H9 (cell line): Measurements from ENCODE around the gene DMD. TPM values are rescaled to one million over a fixed set of nuclear protein-coding genes. Genes with fewer than 3 reads are reported as not detected.

Experiments
- DNase-seq: peaks from one replicate; pipeline ENCODE4 v3.0.0-alpha.2; 2017
- H2AFZ ChIP-seq: one replicate; pipeline ENCODE4 v1.6.1; 2013; ENCODE audit warnings: mild to moderate bottlenecking, low read length, control low read depth, moderate library complexity
- H2AK5ac ChIP-seq: 2 replicates; pipeline ENCODE4 v1.6.1; 2013; ENCODE audit warnings: low read length, control low read depth, mixed read lengths; ENCODE audit not compliant: insufficient read length
- H2BK120ac ChIP-seq: one replicate; pipeline ENCODE4 v1.6.1; 2013; ENCODE audit warnings: low read depth, mild to moderate bottlenecking, low read length, control low read depth, inconsistent platforms; ENCODE audit not compliant: poor library complexity, severe bottlenecking
- H2BK12ac ChIP-seq: 2 replicates; pipeline ENCODE4 v1.6.1; 2013; ENCODE audit warnings: low read length, control low read depth, mixed read lengths, low read depth; ENCODE audit not compliant: insufficient read length
- H2BK15ac ChIP-seq: 2 replicates; pipeline ENCODE4 v1.6.1; 2013; ENCODE audit warnings: low read depth, low read length, control low read depth
- H2BK20ac ChIP-seq: one replicate; pipeline ENCODE4 v1.6.1; 2013; ENCODE audit warnings: low read depth, mild to moderate bottlenecking, low read length, control low read depth, inconsistent platforms; ENCODE audit not compliant: poor library complexity, severe bottlenecking
- H2BK5ac ChIP-seq: 2 replicates; pipeline ENCODE4 v1.6.1; 2013; ENCODE audit warnings: low read length, control low read depth, mixed read lengths; ENCODE audit not compliant: insufficient read length
- H3K14ac ChIP-seq: 2 replicates; pipeline ENCODE4 v1.6.1; 2013; ENCODE audit warnings: low read length, control low read depth; ENCODE audit not compliant: insufficient read depth
- H3K18ac ChIP-seq: 2 replicates; pipeline ENCODE4 v1.6.1; 2013; ENCODE audit warnings: low read depth, mild to moderate bottlenecking, mixed read lengths, low read length, control low read depth; ENCODE audit not compliant: insufficient read length
- H3K23ac ChIP-seq: 2 replicates; pipeline ENCODE4 v1.6.1; 2013; ENCODE audit warnings: low read length, control low read depth, mixed read lengths, low read depth; ENCODE audit not compliant: insufficient read length
- H3K23me2 ChIP-seq: 2 replicates; pipeline ENCODE4 v1.6.1; 2013; ENCODE audit warnings: low read depth, mild to moderate bottlenecking, mixed read lengths, low read length, control low read depth; ENCODE audit not compliant: insufficient read length, poor library complexity, severe bottlenecking
- H3K27ac ChIP-seq: 2 replicates; pipeline ENCODE4 v1.5.1; 2013; ENCODE audit warnings: low read length, control low read depth, mixed read lengths, low read depth; ENCODE audit not compliant: insufficient read length
- H3K27me3 ChIP-seq: 2 replicates; pipeline ENCODE4 v1.6.1; 2013; ENCODE audit warnings: low read length, control low read depth, inconsistent platforms; ENCODE audit not compliant: insufficient read depth
- H3K4ac ChIP-seq: 2 replicates; pipeline ENCODE4 v1.6.1; 2013; ENCODE audit warnings: low read depth, mild to moderate bottlenecking, control low read depth, inconsistent platforms, low read length, moderate library complexity
- H3K4me1 ChIP-seq: 2 replicates; pipeline ENCODE4 v1.6.1; 2013; ENCODE audit warnings: low read length, control low read depth, inconsistent platforms; ENCODE audit not compliant: insufficient read depth
- H3K4me2 ChIP-seq: 2 replicates; pipeline ENCODE4 v1.6.1; 2013; ENCODE audit warnings: low read length, control low read depth, mixed read lengths; ENCODE audit not compliant: insufficient read length, insufficient read depth
- H3K56ac ChIP-seq: 2 replicates; pipeline ENCODE4 v1.6.1; 2013; ENCODE audit warnings: low read depth, mild to moderate bottlenecking, mixed read lengths, low read length, control low read depth; ENCODE audit not compliant: insufficient read length
- H3K79me1 ChIP-seq: 2 replicates; pipeline ENCODE4 v1.6.1; 2013; ENCODE audit warnings: low read depth, mild to moderate bottlenecking, moderate library complexity, low read length, control low read depth, inconsistent platforms; ENCODE audit not compliant: insufficient read depth, poor library complexity, severe bottlenecking
- H3K79me2 ChIP-seq: 2 replicates; pipeline ENCODE4 v1.6.1; 2013; ENCODE audit warnings: low read length, control low read depth, inconsistent platforms; ENCODE audit not compliant: insufficient read depth
- H3K9ac ChIP-seq: 2 replicates; pipeline ENCODE4 v1.6.1; 2013; ENCODE audit warnings: low read length, control low read depth, mixed read lengths; ENCODE audit not compliant: insufficient read length; ENCODE audit errors: extremely low read depth
- H3K9me3 ChIP-seq: one replicate; pipeline ENCODE4 v1.6.1; 2013; ENCODE audit warnings: low read depth, low read length, inconsistent platforms; ENCODE audit not compliant: control insufficient read depth
- H3T11ph ChIP-seq: one replicate; pipeline ENCODE4 v1.6.1; 2013; ENCODE audit warnings: mild to moderate bottlenecking, low read length, control low read depth, inconsistent platforms
- H4K20me1 ChIP-seq: one replicate; pipeline ENCODE4 v1.6.1; 2013; ENCODE audit not compliant: control insufficient read depth, insufficient read length, insufficient read depth
- H4K5ac ChIP-seq: 2 replicates; pipeline ENCODE4 v1.6.1; 2013; ENCODE audit warnings: low read depth, mild to moderate bottlenecking, mixed read lengths, low read length, control low read depth; ENCODE audit not compliant: insufficient read length
- H4K8ac ChIP-seq: replicated peaks from 2 replicates; pipeline ENCODE4 v1.6.1; 2013; ENCODE audit warnings: low read length, control low read depth, mixed read lengths, low read depth; ENCODE audit not compliant: insufficient read length
- H4K91ac ChIP-seq: 2 replicates; pipeline ENCODE4 v1.6.1; 2013; ENCODE audit warnings: low read depth, mild to moderate bottlenecking, moderate library complexity, mixed read lengths, low read length, control low read depth; ENCODE audit not compliant: insufficient read length
- H3K27ac Mint-ChIP-seq, 3 experiments: 2 replicates in 2 of 3; 3 replicates in 1 of 3; pipeline ENCODE4 v1.8.0; 2020 to 2021; ENCODE audit warnings: mixed read lengths in 3 of 3, mild to moderate bottlenecking in 1 of 3, moderate library complexity in 1 of 3
- H3K27me3 Mint-ChIP-seq: 2 replicates; pipeline ENCODE4 v1.8.0; 2021; ENCODE audit warnings: low read depth, mild to moderate bottlenecking, moderate library complexity, mixed read lengths
- H3K36me3 Mint-ChIP-seq, 3 experiments: 2 replicates in 2 of 3; 3 replicates in 1 of 3; pipeline ENCODE4 v1.8.0; 2020 to 2021; ENCODE audit warnings: low read depth in 3 of 3, mixed read lengths in 3 of 3; ENCODE audit not compliant: insufficient read depth in 1 of 3
- H3K4me1 Mint-ChIP-seq, 2 experiments: 2 replicates each; pipeline ENCODE4 v1.8.0; 2020; ENCODE audit warnings: mixed read lengths in 2 of 2
- H3K4me3 Mint-ChIP-seq, 2 experiments: 2 replicates in 1 of 2; 3 replicates in 1 of 2; pipeline ENCODE4 v1.8.0; 2020 to 2021; ENCODE audit warnings: mild to moderate bottlenecking in 2 of 2, mixed read lengths in 2 of 2, moderate library complexity in 1 of 2
- H3K9me3 Mint-ChIP-seq, 2 experiments: 2 replicates in 1 of 2; 3 replicates in 1 of 2; pipeline ENCODE4 v1.8.0; 2020; ENCODE audit warnings: mild to moderate bottlenecking in 2 of 2, mixed read lengths in 2 of 2, moderate library complexity in 1 of 2
- CTCF ChIP-seq: fragments of 200-600 bp; sonication (generic); conservative IDR thresholded peaks from 3 replicates; pipeline ENCODE4 v1.8.0; 2021; ENCODE audit warnings: antibody characterized with exemption, mild to moderate bottlenecking
- WGBS: extraction: QIAGEN DNeasy Blood & Tissue Kit; methylation state at CpG from one replicate; pipeline ENCODE4 v1.1.7; 2013; ENCODE audit warnings: missing lambda C conversion rate, low lambda C conversion rate, mixed read lengths; ENCODE audit not compliant: insufficient read length; ENCODE audit errors: extremely low coverage; 5-methylcytosine and 5-hydroxymethylcytosine counted together
- total RNA-seq: library from RNA; stranded (reverse); gene quantifications from 2 replicates; pipeline ENCODE4 v1.2.1, GENCODE V29; 2021

Gene DMD
- total RNA-seq, 1 experiment from 2014 or later: 3.8 TPM

- H3T11ph ChIP-seq: no peak overlapping the region
- H3K79me2 ChIP-seq: no peaks in the 10 kb centered on the region
- no peak overlapping the region for H4K8ac ChIP-seq
- no peak overlapping the region for H2BK12ac ChIP-seq
- no peak overlapping the region for H2AK5ac ChIP-seq
- H2AFZ ChIP-seq: no peak overlapping the region
- H3K23ac ChIP-seq: no peak overlapping the region
- no peak overlapping the region for H3K18ac ChIP-seq
- no peak overlapping the region for H3K27ac ChIP-seq
- H4K5ac ChIP-seq: no peak overlapping the region
- H3K9ac ChIP-seq: no peak overlapping the region
- H3K9me3 ChIP-seq: no peaks in the 10 kb centered on the region
- no peaks in the 10 kb centered on the region for H3K27me3 ChIP-seq
- H3K4me1 ChIP-seq: no peaks in the 10 kb centered on the region
- Mint-ChIP-seq H3K36me3 (no peaks in the 10 kb centered on the region), H3K4me3 (no peak overlapping the region), H3K4me1 (peaks cover 4 to 5% of the 10 kb centered on the region in 2 experiments; a peak in 1 of 4 replicates), H3K9me3 (peaks cover 0 to 4% of the 10 kb centered on the region in 2 experiments; a peak in 2 of 5 replicates), H3K27me3 (no peaks in the 10 kb centered on the region), H3K27ac (no peak overlapping the region)
- no peak overlapping the region for H3K4ac ChIP-seq
- WGBS: no CpG with 5 or more reads among the region's 2 CpGs
- no peak overlapping the region for H2BK15ac ChIP-seq
- TF ChIP-seq CTCF: no peak
- H2BK120ac ChIP-seq: no peak overlapping the region
- no peak overlapping the region for H2BK20ac ChIP-seq
- no peak overlapping the region for H3K56ac ChIP-seq
- H3K4me2 ChIP-seq: no peak overlapping the region
- no peak for DNase-seq
- H2BK5ac ChIP-seq: no peak overlapping the region
- no peak overlapping the region for H4K91ac ChIP-seq
- H3K23me2 ChIP-seq: no peaks in the 10 kb centered on the region
- H4K20me1 ChIP-seq: no peaks in the 10 kb centered on the region
- no peaks in the 10 kb centered on the region for H3K79me1 ChIP-seq
- H3K14ac ChIP-seq: no peak overlapping the region
Measured at GRCh38 chrX:32948130-32948529, 263.2 kb downstream of the DMD start.
